Measurements from ENCODE around the gene ZBTB7C.

Gene ZBTB7C

DNA sequence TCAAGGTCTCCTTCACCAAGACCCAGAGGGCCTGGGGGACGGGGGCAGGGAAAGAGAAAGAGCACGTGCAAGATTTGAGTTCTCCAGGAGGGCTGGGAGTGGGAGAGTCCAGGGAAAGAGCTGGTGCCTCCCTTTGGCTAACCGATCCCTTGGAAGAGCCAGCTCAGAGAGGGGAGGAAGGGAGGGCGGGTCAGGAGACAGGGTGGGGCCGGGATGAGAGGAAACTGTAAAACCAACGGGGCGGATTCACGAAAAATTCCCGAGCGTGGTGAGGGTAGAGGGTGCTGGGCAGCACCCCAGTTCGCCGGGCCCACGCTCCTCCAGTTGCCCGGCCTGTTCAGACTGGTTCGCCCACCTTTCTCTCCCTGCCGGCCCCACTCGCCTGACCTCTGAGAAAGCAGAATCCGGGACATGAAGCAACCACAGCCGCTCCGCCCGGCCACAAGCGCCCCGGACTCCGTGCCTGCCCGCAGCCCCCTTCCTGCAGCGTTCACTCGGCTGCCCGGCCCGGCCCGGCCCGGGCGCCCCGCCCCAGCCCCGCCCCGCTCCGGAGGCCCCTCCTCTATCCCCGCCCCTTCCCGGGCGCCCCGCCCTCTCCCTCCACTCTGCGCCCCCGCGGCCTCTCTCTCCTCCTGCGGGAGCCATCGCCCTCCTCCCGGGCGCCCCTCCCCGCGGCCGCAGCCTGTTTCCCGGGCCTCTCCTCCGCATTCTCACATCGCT, 247.8 kb downstream of the ZBTB7C start (continued):
- TF ChIP-seq, protein P1, sequence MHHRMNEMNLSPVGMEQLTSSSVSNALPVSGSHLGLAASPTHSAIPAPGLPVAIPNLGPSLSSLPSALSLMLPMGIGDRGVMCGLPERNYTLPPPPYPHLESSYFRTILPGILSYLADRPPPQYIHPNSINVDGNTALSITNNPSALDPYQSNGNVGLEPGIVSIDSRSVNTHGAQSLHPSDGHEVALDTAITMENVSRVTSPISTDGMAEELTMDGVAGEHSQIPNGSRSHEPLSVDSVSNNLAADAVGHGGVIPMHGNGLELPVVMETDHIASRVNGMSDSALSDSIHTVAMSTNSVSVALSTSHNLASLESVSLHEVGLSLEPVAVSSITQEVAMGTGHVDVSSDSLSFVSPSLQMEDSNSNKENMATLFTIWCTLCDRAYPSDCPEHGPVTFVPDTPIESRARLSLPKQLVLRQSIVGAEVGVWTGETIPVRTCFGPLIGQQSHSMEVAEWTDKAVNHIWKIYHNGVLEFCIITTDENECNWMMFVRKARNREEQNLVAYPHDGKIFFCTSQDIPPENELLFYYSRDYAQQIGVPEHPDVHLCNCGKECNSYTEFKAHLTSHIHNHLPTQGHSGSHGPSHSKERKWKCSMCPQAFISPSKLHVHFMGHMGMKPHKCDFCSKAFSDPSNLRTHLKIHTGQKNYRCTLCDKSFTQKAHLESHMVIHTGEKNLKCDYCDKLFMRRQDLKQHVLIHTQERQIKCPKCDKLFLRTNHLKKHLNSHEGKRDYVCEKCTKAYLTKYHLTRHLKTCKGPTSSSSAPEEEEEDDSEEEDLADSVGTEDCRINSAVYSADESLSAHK (tag by site-specific recombination; IDR thresholded peaks at IDR 0.05) = no peak
- TF ChIP-seq BCL11A (tag by site-specific recombination; IDR thresholded peaks at IDR 0.05; ENCODE audit: low read depth) (no peak), ZBTB48 (tag by site-specific recombination; IDR thresholded peaks at IDR 0.05) (0 out of 2 replicates have a peak, but pooled peaks have one; percentile 51), KLF9 (tag by site-specific recombination; IDR thresholded peaks at IDR 0.05; ENCODE audit: low read depth) (0 out of 2 replicates have a peak, but pooled peaks have one; percentile 31), ZNF302 (tag by site-specific recombination; IDR thresholded peaks at IDR 0.05; ENCODE audit: low read depth) (no peak), ZNF600 (tag by site-specific recombination; IDR thresholded peaks at IDR 0.05) (peak; percentile 55), SP2 (tag by site-specific recombination; IDR thresholded peaks at IDR 0.05) (peak; percentile 70), ZNF776 (tag by site-specific recombination; IDR thresholded peaks at IDR 0.05; ENCODE audit: borderline replicate concordance) (no peak), GLI4 (tag by site-specific recombination; IDR thresholded peaks at IDR 0.05) (no peak), PRDM1 (tag by site-specific recombination; IDR thresholded peaks at IDR 0.05) (no peak), ZNF416 (tag by site-specific recombination; IDR thresholded peaks at IDR 0.05) (no peak), ZFP69B (tag by site-specific recombination; IDR thresholded peaks at IDR 0.05) (peak; percentile 48; the same call in 1 of the 2 replicates), ZNF341 (tag by site-specific recombination; IDR thresholded peaks at IDR 0.05; ENCODE audit: low read depth) (peak; percentile 96), ZNF133 (tag by site-specific recombination; IDR thresholded peaks at IDR 0.05) (no peak), ZNF223 (tag by site-specific recombination; IDR thresholded peaks at IDR 0.05) (no peak), ZNF274 (IDR thresholded peaks at IDR 0.05; ENCODE audit: low read length) (no peak), ZNF274 (tag by site-specific recombination; IDR thresholded peaks at IDR 0.05; ENCODE audit: borderline replicate concordance) (no peak), ZFP3 (tag by site-specific recombination; IDR thresholded peaks at IDR 0.05; ENCODE audit: low read depth) (no peak), ZNF707 (tag by site-specific recombination; IDR thresholded peaks at IDR 0.05) (no peak), ZNF791 (tag by site-specific recombination; IDR thresholded peaks at IDR 0.05) (no peak)
- TF ChIP-seq, protein P2, sequence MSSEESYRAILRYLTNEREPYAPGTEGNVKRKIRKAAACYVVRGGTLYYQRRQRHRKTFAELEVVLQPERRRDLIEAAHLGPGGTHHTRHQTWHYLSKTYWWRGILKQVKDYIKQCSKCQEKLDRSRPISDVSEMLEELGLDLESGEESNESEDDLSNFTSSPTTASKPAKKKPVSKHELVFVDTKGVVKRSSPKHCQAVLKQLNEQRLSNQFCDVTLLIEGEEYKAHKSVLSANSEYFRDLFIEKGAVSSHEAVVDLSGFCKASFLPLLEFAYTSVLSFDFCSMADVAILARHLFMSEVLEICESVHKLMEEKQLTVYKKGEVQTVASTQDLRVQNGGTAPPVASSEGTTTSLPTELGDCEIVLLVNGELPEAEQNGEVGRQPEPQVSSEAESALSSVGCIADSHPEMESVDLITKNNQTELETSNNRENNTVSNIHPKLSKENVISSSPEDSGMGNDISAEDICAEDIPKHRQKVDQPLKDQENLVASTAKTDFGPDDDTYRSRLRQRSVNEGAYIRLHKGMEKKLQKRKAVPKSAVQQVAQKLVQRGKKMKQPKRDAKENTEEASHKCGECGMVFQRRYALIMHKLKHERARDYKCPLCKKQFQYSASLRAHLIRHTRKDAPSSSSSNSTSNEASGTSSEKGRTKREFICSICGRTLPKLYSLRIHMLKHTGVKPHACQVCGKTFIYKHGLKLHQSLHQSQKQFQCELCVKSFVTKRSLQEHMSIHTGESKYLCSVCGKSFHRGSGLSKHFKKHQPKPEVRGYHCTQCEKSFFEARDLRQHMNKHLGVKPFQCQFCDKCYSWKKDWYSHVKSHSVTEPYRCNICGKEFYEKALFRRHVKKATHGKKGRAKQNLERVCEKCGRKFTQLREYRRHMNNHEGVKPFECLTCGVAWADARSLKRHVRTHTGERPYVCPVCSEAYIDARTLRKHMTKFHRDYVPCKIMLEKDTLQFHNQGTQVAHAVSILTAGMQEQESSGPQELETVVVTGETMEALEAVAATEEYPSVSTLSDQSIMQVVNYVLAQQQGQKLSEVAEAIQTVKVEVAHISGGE (tag by site-specific recombination; conservative IDR thresholded peaks at IDR 0.05; ENCODE audit: low read depth) = peak; percentile 22; the same call in 1 of the 2 replicates
- TF ChIP-seq, protein P3, sequence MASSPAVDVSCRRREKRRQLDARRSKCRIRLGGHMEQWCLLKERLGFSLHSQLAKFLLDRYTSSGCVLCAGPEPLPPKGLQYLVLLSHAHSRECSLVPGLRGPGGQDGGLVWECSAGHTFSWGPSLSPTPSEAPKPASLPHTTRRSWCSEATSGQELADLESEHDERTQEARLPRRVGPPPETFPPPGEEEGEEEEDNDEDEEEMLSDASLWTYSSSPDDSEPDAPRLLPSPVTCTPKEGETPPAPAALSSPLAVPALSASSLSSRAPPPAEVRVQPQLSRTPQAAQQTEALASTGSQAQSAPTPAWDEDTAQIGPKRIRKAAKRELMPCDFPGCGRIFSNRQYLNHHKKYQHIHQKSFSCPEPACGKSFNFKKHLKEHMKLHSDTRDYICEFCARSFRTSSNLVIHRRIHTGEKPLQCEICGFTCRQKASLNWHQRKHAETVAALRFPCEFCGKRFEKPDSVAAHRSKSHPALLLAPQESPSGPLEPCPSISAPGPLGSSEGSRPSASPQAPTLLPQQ (tag by site-specific recombination; IDR thresholded peaks at IDR 0.05) = no peak; the same call in 1 of the 2 replicates
- TF ChIP-seq, protein P4, sequence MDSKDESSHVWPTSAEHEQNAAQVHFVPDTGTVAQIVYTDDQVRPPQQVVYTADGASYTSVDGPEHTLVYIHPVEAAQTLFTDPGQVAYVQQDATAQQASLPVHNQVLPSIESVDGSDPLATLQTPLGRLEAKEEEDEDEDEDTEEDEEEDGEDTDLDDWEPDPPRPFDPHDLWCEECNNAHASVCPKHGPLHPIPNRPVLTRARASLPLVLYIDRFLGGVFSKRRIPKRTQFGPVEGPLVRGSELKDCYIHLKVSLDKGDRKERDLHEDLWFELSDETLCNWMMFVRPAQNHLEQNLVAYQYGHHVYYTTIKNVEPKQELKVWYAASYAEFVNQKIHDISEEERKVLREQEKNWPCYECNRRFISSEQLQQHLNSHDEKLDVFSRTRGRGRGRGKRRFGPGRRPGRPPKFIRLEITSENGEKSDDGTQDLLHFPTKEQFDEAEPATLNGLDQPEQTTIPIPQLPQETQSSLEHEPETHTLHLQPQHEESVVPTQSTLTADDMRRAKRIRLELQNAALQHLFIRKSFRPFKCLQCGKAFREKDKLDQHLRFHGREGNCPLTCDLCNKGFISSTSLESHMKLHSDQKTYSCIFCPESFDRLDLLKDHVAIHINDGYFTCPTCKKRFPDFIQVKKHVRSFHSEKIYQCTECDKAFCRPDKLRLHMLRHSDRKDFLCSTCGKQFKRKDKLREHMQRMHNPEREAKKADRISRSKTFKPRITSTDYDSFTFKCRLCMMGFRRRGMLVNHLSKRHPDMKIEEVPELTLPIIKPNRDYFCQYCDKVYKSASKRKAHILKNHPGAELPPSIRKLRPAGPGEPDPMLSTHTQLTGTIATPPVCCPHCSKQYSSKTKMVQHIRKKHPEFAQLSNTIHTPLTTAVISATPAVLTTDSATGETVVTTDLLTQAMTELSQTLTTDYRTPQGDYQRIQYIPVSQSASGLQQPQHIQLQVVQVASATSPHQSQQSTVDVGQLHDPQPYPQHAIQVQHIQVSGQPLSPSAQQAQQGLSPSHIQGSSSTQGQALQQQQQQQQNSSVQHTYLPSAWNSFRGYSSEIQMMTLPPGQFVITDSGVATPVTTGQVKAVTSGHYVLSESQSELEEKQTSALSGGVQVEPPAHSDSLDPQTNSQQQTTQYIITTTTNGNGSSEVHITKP (tag by site-specific recombination; IDR thresholded peaks at IDR 0.05) = peak; percentile 93
- TF ChIP-seq, protein P5, sequence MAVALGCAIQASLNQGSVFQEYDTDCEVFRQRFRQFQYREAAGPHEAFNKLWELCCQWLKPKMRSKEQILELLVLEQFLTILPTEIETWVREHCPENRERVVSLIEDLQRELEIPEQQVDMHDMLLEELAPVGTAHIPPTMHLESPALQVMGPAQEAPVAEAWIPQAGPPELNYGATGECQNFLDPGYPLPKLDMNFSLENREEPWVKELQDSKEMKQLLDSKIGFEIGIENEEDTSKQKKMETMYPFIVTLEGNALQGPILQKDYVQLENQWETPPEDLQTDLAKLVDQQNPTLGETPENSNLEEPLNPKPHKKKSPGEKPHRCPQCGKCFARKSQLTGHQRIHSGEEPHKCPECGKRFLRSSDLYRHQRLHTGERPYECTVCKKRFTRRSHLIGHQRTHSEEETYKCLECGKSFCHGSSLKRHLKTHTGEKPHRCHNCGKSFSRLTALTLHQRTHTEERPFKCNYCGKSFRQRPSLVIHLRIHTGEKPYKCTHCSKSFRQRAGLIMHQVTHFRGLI (tag by site-specific recombination; IDR thresholded peaks at IDR 0.05) = no peak
